ENCODE measurements around the gene AUNIP.
"Not testable (repeated sequence)": the region's sequence is repeated elsewhere in the genome, so short reads cannot be mapped to it uniquely, and the experiment has no call there.

Gene AUNIP

GRCh38 chr1:25867210-25867991 lies 8.1 kb upstream of the AUNIP start:
- H3K4me3 ChIP-seq (ENCODE audit: low read depth, low read length) = no peak overlapping the region

GRCh38 chr1:25866288-25866687 lies 7.0 kb upstream of the AUNIP start:
- no peak overlapping the region for H3K4me3 ChIP-seq (ENCODE audit: low read depth, low read length)

GRCh38 chr1:25864434-25864833 lies 5.2 kb upstream of the AUNIP start:
- H3K4me3 ChIP-seq (ENCODE audit: low read depth, low read length) = no peak overlapping the region

DNA sequence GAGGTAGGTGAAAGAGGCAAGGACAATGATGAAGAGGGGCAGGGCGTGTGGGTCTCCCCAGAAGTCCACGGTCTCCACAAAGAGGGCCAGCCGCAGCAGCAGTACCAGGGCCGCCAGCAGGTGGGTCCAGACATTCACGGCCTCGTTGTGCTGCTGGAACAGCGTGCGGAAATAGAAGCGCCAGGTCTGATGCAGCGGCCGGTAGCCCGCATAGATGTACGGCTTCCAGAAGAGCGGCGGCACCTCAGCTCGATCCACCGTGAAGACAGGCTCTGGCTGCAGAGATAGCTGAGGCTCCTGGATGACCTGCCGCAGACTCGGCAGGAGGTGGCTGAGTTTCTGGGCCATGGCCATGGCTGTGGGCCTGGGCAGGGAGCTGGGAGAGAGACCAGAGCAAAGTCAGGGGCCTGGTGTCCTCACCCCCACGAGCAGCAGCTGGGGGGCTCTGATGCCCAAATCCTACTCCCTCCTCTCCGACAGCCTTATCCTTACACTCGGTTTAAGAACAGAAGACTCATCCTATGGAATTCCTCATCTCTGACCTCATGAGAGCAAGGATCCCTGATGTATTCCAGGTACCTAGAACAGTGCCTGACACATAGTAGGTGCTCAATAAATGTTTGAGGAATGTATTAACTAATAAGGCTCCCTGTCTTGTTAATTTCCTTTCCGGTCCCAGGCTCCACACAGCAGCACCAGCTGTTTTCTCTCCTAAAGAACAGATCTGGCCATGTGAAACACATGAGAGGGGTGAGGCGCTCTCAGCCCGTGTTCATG lies 4.4 kb upstream of the AUNIP start:
- H3K4me3 ChIP-seq (ENCODE audit: low read depth, low read length) = no peak overlapping the region

DNA sequence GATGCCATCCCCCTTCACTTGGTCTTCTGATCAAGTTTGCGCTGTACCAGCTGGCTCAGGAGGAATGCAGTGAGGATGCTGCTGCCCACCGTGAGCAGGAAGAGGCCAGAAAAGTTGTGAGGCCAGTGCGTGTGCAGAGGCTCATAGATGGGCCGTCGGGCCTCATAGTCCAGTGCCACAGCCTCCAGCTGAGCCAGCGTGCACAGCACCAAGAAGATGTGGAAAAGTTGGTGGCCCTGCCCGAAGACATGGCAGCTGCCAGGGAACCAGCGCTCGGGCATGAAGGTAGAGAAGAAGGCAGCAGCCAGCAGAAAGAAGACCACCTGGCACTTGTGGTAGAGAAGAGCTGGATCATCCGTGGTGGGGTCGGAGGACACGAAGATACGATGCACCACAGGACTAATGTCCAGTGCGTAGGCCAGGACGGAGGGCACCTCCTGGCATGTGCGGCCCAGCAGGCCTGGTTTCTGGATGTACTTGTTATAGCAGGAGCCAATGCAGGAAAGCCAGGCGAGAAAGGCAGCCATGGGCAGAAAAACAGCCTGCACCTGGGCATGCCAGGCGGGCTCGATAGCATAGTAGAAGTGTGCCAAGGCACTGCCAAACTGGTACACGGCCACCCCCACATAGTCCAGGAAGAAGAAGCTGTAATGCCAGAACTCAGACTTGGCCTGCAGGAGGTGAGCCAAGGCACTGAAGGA lies 3.7 kb upstream of the AUNIP start:
- no peak overlapping the region for H3K4me3 ChIP-seq (ENCODE audit: low read depth, low read length)

DNA sequence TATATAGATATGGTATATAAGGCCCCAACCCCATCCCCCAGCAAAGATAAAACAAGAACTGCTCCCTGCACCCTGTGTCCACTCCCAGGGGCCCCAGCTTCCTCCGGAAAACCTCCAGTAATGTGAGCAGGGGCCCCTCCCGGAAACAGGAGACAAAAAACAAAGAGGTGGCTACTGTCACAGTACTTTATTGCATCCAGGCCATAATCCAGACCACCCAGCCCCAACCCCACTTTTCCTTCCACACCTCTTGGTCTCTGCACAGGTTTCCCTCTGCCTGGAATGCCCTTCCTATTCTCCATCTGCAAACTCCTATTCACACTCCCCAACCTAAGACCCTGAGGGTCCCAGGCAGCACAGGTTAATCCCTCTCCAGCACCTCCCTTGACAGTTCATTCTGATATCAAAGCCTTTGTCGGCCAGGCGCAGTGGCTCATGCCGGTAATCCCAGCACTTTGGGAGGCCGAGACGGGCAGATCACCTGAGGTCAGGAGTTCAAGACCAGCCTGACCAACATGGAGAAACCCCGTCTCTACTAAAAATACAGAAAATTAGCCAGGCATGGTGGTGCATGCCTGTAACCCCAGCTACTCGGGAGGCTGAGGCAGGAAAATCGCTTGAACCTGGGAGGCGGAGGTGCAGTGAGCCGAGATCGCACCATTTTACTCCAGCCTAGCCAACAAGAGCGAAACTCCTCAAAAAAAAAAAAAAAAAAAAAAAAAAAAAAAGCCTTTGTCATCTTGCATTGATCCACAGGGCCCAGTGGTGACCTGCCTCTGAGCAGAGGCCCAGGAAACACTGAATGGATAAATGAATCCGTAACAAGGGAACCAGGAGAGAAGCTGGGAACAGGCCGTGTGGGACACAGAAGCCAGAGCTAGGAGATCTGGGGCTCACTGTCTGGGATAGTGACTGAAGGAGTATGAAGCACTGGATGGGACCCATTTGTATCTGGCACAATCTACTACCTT lies 2.3 kb upstream of the AUNIP start:
- no peak overlapping the region for H3K4me3 ChIP-seq (ENCODE audit: low read depth, low read length)

GRCh38 chr1:25858494-25858893 lies 763 bp downstream of the AUNIP start:
- H3K4me3 ChIP-seq (ENCODE audit: low read depth, low read length) = peak overlapping the region; percentile 96

DNA sequence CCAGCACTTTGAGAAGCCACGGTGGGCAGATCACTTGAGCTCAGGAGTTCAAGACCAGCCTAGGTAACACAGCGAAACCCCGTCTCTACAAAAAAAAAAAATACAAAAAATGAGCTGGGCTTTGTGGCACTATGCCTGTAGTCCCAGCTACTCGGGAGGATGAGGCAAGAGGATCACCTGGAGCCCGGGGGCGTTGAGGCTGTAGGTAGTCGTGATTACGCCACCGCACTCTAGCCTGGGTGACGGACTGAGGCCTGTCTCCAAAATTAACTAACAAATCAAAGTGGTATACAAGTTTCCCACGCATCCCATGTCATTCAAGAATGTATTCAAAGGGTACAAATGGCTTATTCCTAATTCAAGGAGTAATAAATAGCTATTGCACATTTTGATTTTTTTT lies 2.4 kb downstream of the AUNIP start:
- no peak overlapping the region for H3K4me3 ChIP-seq (ENCODE audit: low read depth, low read length)

DNA sequence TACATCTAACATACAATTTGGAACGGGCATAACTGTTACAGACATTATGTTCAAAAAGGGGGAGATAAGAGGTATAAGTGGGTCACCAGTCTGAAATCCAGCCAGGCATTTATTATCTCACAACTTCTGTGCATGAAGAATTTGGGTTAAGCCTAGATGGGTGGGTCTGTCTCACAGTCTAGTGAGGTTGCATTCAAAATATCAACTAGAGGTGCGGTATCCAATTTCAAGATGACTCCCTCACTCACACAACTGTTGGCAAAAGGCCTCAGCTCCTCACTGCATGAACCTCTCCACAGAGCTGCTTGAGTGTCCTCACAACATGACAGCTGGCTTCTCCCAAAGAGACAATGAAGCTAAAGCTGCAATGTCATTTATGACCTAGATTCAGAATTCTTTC lies 4.7 kb downstream of the AUNIP start:
- H3K4me3 ChIP-seq (ENCODE audit: low read depth, low read length) = no peak overlapping the region

DNA sequence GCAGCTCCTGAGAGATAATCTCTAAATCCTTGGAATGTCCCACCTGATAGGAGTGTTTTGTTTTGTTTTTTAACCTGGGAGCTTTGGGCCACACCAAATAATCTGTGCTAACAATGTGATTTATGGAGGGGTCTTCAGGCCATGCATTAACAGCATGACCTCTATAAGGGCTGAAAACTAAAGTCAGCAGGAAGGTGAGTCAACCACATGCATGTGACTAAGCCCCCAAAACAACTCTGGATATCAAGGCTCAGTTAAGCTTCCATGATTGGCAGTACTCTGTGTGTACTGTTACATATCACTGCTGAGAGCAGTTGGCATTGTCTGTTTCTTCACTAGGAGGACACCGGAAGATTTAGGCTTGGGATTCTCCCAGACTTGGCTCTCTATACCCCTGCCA lies 10.7 kb downstream of the AUNIP start:
- no peak overlapping the region for H3K4me3 ChIP-seq (ENCODE audit: low read depth, low read length)

DNA sequence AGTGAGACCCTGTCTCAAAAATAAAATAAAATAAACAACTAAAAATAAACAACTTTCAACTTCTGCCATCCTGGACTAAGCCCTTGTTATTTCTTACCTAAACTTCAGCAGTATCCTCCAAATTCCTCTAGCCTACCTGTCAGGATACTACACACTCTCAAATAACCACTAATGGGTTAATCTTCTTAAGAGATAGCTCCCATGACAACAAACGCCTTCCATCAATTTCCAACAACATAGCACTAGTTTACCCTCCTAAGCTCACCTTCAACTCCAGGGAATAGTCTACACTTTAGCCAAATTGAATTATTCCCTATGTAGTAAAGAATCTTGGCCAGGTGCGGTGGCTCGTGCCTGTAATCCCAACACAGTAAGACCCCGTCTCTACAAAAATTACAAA lies 11.3 kb downstream of the AUNIP start:
- H3K4me3 ChIP-seq (ENCODE audit: low read depth, low read length) = no peak overlapping the region

DNA sequence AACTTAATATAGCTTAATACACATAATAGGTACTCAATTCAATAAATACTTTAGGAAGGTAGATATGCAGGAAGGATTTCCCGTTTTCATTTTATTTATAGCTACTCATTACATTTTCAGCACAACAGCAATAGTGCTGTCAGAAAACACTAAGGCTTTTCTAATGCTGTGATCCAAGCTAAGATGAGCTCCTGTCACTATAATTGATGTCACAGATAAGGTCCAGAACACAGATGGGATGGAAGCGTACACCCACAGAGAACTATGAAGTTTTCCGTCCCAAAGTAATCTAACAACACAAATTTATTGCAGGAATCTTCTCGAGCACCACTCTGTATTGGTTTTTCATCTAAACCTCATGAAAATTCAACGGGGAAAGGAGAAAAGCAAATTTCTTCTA lies 13.6 kb downstream of the AUNIP start:
- no peak overlapping the region for H3K4me3 ChIP-seq (ENCODE audit: low read depth, low read length)

DNA sequence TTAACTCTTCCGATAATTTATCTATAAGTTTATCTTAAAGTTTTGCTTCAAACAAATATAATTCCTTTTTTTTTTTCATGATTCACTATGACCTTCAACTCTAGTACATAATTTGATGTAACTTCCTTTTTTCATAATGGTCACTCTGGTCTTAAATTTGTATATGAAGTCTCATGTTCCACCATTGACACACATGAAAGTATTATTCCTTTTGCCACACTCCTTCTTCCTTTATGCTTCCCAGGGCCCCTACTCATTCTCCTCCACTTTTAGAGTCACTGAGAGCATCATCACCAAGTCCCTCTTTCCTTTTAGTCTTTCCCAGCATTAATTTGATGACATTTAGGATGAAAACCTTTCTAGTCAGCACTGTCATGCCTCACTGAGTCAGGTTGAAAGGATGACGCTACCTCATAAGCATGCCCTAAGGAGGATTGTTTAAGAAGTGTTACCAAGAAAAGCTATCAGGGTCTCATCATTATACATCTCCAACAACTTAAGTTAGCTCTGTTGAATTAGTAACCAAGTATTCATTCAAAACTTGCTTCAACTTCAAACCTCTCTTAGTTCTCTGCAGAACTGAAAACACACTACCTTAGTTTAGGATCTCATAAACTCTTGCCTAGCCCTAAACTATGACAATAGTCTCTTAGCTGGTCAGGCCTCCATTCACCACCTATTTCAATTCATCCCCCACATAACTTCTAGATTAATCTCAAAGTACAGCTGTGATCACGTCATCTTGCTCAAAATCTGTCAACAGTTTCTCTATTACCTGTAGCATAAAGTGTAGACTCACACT lies 14.5 kb downstream of the AUNIP start:
- H3K4me3 ChIP-seq (ENCODE audit: low read depth, low read length) = no peak overlapping the region

DNA sequence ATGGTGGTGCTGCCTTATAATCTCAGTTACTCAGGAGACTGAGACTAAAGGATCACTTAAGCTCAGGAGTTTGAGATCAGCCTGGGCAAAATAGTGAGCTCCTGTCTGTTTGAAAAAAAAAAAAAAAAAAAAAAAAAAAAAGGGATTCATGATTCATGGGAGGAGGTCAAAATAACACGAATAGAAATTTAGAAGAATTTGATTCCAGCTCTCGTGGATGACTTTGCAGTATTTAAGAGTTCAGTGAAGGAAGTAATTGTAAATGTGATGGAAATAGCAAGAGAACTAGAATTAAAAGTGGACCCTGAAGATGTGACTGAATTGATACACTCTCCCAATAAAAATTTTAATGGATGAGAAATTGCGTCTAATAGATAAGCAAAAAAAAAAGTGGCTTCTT lies 15.8 kb downstream of the AUNIP start:
- H3K4me3 ChIP-seq (ENCODE audit: low read depth, low read length) = no peak overlapping the region

DNA sequence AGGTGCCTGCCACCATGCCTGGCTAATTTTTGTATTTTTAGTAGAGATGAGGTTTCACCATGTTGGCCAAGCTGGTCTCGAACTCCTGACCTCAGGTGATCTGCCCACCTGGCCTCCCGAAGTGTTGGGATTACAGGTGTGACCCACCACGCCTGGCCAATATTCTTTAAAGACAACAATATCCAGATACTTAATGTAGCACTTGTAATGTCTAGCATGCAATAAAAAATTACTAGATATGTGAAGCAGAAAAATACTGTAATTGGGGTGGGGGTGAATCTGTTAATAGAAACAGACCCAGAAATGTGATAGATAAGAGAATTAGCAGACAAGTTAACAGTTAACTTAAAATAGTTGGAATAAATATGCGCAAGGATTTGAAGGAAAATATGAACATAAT lies 19.4 kb downstream of the AUNIP start:
- H3K4me3 ChIP-seq (ENCODE audit: low read depth, low read length) = not testable (repeated sequence)

GRCh38 chr1:25837262-25837875 lies 21.9 kb downstream of the AUNIP start:
- no peak overlapping the region for H3K4me3 ChIP-seq (ENCODE audit: low read depth, low read length)

DNA sequence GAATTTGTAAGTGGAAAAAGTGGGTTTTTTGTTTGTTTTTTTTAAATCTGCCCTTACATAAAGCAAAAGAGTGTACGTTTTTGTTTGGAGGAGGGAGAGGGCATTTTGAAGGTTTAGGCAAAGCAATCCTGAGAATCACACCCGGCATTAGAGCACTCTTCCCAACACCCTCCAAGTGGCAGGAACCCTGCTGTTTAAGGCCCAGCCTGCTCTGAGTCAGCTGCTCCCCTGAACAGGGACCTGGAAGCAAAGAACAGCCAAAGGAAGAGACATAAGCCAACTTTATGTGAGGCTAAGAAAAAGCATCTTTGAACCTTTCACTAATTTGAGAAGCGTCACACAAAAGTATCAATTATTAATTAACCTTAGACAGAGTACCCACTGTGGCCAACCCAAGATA lies 22.6 kb downstream of the AUNIP start:
- H3K4me3 ChIP-seq (ENCODE audit: low read depth, low read length) = no peak overlapping the region

GRCh38 chr1:25834894-25835293 lies 24.4 kb downstream of the AUNIP start:
- no peak overlapping the region for H3K4me3 ChIP-seq (ENCODE audit: low read depth, low read length)

DNA sequence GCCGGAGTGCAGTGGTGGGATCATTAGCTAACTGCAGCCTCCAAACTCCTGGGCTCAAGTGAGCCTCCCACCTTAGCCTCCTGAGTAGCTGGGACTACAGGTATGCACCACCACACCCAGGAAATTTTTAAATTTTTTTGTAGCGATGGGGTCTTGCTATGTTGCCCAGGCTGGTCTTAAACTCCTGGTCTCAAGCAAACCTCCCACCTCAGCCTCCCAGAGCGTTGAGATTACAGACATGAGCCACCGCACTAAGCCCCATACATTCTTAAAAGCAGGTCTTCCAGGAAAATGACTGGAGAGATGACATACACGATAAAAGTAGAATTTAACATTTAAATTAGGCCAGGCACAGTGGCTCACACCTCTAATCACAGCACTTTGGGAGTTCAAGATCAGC lies 26.1 kb downstream of the AUNIP start:
- H3K4me3 ChIP-seq (ENCODE audit: low read depth, low read length) = no peak overlapping the region

All from iPS-11a (cell line).